AG04450 (cell line): ENCODE data around the gene POLR2L. TPM values are rescaled to one million over a fixed set of nuclear protein-coding genes. Genes with fewer than 3 reads are reported as not detected.

ENCODE experiments used
- CTCF ChIA-PET: fragments of 300-600, 350-600 bp; formaldehyde crosslinking; extraction: SDS; loops from one replicate; lab custom pipeline; 2022; ENCODE audit warnings: antibody characterized with exemption, inconsistent platforms; lab: Charles Lee
- POLR2A ChIA-PET: fragments of 350-600 bp; formaldehyde crosslinking; extraction: SDS; loops from one replicate; lab custom pipeline; 2021; ENCODE audit warnings: antibody characterized with exemption, inconsistent platforms; lab: Yijun Ruan, JAX
- DNase-seq: peaks from one replicate; pipeline ENCODE4 v3.0.0-alpha.2; 2011; ENCODE audit warnings: low read depth, low spot score
- H3K27ac ChIP-seq: one replicate; pipeline ENCODE4 v1.5.1; 2012; ENCODE audit warnings: low read depth, low read length, control low read depth
- H3K27me3 ChIP-seq: one replicate; pipeline ENCODE4 v1.6.0; 2012; ENCODE audit warnings: low read length; ENCODE audit not compliant: control insufficient read depth, insufficient read depth
- H3K4me3 ChIP-seq: 2 replicates; pipeline ENCODE4 v1.5.1; 2011; ENCODE audit warnings: mild to moderate bottlenecking, low read depth, low read length, control low read depth
- H3K9me3 ChIP-seq: 2 replicates; pipeline ENCODE4 v1.5.1; 2012; ENCODE audit warnings: low read length; ENCODE audit not compliant: control insufficient read depth, insufficient read depth
- CTCF ChIP-seq: IDR thresholded peaks from 2 replicates; pipeline ENCODE4 v1.5.1; 2011; ENCODE audit warnings: low read depth, low read length, control low read depth, inconsistent platforms
- polyA minus RNA-seq: library from RNA; depleted of rRNA, polyadenylated mRNA; stranded (reverse); fragments of >200 nt; gene quantifications from 2 replicates; pipeline ENCODE4 v1.2.3, GENCODE V29; 2011; rRNA and poly(A)+ RNA removed
- polyA plus RNA-seq: library from polyadenylated mRNA; depleted of rRNA; stranded (reverse); fragments of >200 nt; gene quantifications from 2 replicates; pipeline ENCODE4 v1.2.3, GENCODE V29; 2011; rRNA removed

POLR2L gene
- 211 and 431 TPM in 2 replicates for polyA plus RNA-seq
- polyA minus RNA-seq, result 61.0 and 70.5 TPM in 2 replicates

- ChIA-PET CTCF (no interaction called here), POLR2A (interaction anchor here (0.8 to 3.1 kb wide), 7 partner anchors 9 to 799 kb away, joined by 3 to 66 read pairs (median 6); partner anchors contain the start of genes CD151, PNPLA2 and RPLP2)
- no peak for TF ChIP-seq CTCF
- Histone ChIP-seq H3K27ac (peak within 1 kb of the TSS; percentile 97), H3K9me3 (no peaks in the 10 kb centered on the region; the same call in 1 of the 2 replicates), H3K27me3 (no peaks in the 10 kb centered on the region), H3K4me3 (peak within 1 kb of the TSS; percentile 71)
- peak; percentile 68 for DNase-seq
These were observed at the start of gene POLR2L, which contains the start of gene TSPAN4 for GRCh38 chr11:842370-843002. POLR2L (minus strand) TSS chr11:842529; CDS start chr11:842508, 21 bp downstream. TSPAN4 (plus strand) TSS chr11:842852; CDS start chr11:850305, 7,453 bp downstream.

GRCh38 chr11:890794-891540 is 48.6 kb upstream of the POLR2L start:
- H3K27me3 ChIP-seq, result no peaks in the 10 kb centered on the region
- H3K27ac ChIP-seq, result no peak overlapping the region
- DNase-seq, result no peak
- no peak overlapping the region for H3K4me3 ChIP-seq
- ChIA-PET CTCF (no interaction called here), POLR2A (interaction anchor here (0.7 to 1.3 kb wide), 2 partner anchors 40 to 429 kb away, joined by 3 to 11 read pairs; no protein-coding TSS in a partner anchor)
- no peak for TF ChIP-seq CTCF
- no peaks in the 10 kb centered on the region for H3K9me3 ChIP-seq

- ChIA-PET POLR2A (no interaction called here), CTCF (no interaction called here)
- no peak for DNase-seq
- no peak overlapping the region for H3K4me3 ChIP-seq
- H3K9me3 ChIP-seq, result no peaks in the 10 kb centered on the region
- TF ChIP-seq CTCF, result no peak
- no peaks in the 10 kb centered on the region for H3K27me3 ChIP-seq
- H3K27ac ChIP-seq, result no peak overlapping the region
These were observed 47.6 kb upstream of the POLR2L start for GRCh38 chr11:889687-890475.

- DNase-seq, result no peak
- TF ChIP-seq CTCF, result no peak
- no peaks in the 10 kb centered on the region for H3K9me3 ChIP-seq
- H3K27ac ChIP-seq, result no peak overlapping the region
- ChIA-PET CTCF (no interaction called here), POLR2A (no interaction called here)
- no peaks in the 10 kb centered on the region for H3K27me3 ChIP-seq
- H3K4me3 ChIP-seq, result no peak overlapping the region
These were observed 46.9 kb upstream of the POLR2L start for GRCh38 chr11:889257-889656.
